ENCODE results near the gene DMAP1.

DNA sequence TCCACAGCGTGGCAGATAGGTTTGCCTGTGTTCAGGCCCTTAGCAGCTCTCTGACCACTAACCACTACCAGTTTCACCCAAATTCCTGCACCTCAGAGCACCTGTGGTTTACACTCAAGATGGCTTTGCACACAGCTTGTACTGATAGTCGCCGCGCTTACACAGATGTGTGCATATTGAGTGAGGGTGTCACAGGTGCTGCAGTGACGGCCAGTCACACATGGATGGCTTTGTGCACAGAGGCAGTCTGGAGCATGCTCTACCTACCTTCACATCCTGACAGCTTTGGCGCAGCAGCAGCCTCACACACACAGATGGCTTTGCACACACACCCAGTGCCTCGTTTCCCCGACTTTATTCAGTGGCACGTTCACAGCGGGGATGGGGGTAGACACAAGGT is 7.5 kb downstream of the DMAP1 start:
- TF ChIP-seq YY1 (IDR thresholded peaks at IDR 0.05; ENCODE audit: insufficient read depth, insufficient read length) (no peak), ZNF274 (IDR thresholded peaks at IDR 0.05; ENCODE audit: low read depth, low read length) (no peak)
